Stromal cell of bone marrow (primary cell): ENCODE measurements around the gene ZNF454.

Experiments used
- DNase-seq: peaks from one replicate; pipeline ENCODE4 v3.0.0-alpha.2; 2012; ENCODE audit warnings: low read depth

Gene ZNF454

DNA sequence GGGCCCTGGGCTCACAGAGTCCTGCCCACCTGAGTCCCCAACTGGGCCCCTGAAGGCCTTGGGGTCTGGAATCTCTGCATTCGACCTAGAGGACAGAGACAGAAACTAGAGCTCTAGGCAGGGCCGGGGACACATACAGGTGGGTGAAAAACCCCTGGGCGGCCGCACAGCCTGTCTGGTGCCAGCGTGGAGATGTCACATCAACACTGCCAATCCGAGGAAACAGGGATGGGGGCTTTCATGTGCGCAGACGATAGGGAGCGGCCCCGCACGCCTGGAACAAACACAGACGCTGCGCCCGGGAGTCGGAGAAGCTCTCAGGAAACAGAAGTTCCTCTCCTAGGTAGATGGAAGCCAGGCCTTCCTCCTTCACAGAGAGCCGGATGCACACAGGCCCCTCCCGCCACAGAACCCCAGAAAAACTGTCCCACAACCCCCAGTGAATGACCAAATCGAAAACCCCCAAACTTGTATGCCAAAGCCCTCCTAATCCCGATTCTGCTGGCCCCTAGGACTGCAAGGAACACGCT, 52.3 kb downstream of the ZNF454 start:
- no peak for DNase-seq

DNA sequence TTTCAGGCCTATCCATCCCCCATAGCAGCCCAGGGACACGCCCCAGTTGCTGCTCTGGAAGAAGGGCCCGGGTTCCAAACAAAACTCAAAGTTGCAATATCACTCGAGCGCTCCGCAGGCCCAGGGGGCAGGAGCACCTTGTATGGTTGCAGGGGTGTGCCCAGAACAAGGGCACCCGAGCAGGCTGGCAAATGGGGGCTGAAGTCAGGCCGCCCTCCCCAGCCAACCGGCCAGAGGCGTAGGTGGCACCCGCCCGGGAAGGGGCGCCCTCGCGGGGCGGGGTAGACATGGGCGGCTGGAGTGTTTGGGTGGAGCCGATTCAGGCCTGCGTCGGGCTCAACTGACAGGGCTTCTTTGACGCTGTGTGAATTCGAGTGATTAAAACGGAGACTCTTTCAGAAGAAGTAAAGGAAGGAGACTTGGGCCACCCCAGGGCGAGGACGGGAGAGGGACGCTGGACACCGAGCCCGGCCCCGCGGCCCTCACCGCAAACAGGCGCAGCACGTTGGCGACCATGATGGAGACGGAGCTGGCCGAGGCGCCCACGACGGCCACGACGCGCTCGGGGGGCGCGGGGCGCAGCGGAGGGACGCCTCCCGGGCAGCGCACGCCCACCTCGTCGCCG, 53.1 kb downstream of the ZNF454 start:
- DNase-seq: no peak

DNA sequence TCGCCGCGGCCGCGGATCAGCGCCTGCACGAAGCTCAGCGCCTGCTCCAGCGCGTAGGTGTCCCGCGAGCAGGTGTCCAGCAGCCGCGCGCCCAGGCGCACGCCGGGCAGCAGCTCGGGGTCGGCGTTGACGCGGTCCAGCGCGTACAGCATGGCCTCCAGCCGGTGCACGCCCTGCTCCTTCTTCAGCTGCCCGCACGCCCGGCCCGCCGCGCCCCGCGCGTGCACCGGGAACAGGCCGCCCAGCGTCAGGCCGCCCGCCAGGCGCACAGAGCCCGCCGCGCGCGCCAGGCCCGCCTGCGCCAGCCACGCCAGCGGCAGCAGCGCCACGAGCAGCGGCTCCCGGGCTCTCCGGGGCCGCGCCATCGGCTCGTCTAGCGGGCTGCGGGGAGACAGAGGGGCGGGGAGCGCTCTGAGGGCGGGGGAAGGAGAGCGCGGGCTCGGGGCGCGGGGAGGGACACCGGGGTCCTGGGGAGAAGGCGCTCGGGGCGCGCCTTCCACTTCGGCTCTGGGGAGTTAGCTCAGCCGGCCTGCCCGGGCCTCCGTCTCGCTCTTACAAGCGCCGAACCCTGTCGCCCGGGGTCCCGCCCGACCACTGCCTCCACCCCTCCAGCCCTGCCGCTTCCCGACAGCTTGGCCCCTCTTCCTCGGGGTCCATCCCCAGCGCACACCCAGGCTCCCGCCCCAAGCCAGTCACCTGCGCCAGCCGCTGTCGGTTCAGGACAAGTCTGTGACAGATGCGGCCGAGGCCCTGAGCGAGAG, 53.8 kb downstream of the ZNF454 start, which contains the start of gene GRM6:
TSS of gene GRM6 (minus strand) at position 741 of the 761 bp plus-strand sequence. CDS start at position 365, 376 bp downstream.
- DNase-seq: no peak

DNA sequence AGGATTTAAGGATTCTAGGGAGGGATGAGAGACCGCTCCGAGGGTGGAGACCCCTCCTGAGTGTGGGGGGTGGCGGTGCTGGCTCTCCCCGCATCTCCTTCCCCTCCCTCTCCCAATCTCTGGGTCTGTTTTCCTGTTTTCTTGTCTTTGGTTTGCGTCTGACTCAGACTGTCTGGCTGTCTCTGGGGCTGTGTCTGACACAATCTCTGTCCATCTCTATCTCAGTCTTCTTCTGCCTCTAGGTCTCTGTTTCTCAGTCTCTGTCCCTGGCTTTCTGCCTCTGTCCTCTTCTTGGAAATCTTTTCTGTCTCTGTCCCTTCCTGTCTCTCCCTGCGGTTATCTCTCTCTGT, 54.3 kb downstream of the ZNF454 start:
- no peak for DNase-seq

DNA sequence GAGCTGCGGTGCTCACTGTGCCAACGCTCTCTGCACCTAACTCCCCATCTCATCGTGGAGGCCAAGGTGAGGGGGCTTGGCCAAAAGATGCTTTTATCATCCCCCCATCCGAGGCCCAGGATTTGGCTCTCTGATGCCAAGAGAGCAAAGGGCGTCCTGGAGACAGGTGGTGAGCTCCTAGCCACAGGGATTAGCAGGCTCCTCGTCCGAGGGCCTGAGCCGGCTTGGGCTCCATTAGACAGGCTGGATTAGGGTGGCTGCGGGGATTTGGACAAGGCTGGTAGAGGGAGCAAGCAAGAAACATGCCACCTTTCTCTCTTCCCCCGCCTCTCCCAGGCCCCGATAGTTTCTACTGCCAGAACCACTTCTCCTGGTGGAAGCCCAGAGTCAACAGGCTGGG, 55.2 kb downstream of the ZNF454 start:
- no peak for DNase-seq

DNA sequence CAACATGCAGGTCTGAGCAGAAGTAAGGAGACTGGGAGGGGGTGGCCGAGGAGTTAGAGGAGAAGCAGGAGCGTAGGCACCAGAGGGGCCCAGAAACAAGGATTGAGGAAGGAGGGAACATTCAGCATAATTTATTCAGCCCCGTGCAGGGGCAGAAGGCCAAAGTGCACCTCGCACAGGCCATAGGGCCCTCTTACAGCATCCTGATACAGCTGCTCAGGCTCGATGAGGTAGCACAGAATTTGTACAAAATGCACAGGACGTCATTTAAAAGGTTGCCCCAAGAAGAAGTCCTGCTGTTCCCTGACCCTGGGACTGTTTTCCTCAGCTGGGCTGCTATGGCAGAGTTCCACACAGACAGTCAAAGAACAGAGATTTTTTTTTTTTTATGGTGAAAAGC, 56.2 kb downstream of the ZNF454 start:
- DNase-seq: no peak

DNA sequence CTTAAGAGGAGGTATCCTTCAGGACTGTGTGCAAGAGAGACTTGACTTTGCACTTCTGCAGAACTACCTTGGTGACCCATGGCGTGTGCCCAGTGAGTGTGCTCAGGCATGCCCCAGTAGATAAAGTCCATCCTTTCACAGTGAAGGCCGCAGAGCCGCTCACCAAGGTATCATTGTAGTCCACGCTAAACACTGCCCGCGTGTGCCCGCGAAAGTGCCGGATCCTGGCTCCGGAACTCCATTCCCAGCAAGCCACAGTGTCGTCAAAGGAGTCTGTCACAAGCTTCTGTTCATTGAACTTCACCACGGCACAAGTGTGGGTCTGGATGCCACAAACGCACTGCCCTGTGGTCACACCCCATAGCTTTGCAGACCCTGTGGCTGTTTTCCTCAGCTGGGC, 57.4 kb downstream of the ZNF454 start:
- DNase-seq: no peak

DNA sequence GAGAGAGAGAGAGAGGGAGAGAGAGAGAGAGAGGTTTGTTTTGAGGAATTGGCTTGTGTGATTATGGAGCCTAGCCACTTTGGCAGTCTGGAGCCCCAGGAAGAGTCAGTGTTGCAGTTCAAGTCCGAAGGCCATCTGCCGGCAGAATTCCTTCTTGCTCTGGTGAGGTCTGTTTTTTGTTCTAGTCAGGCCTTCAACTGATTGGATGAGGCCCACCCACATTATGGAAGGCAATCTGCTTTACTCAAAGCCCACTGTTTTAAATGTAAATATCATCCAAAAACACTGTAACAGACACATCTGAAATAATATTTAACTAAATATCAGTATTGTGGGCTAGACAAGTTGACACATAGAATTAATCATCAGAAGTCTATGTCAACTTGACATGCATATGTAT, 65.6 kb downstream of the ZNF454 start:
- no peak for DNase-seq

DNA sequence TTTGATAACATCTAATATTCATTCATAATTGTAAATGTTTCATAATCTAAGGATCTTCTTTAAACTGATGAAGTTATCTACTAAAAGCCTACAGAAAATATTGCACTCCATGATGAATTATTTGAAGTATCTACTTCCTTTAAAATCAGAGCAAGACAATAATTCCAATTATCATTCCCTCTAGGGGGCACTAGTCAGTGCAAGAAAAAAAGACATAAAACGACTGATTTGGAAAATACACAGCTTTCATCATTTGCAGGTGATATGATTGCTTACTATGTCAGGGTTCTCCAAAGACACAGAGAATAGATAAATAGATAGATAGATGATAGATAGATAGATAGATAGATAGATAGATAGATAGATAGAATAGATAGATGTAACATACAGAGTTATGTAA, 67.7 kb downstream of the ZNF454 start:
- no peak for DNase-seq
